HS-27A (cell line): ENCODE data around the gene GTSE1.
A peak's percentile ranks its signal among the peaks of the same experiment; 100 is the strongest.

Experiments used
- DNase-seq: peaks from one replicate; pipeline ENCODE4 v3.0.0-alpha.2; 2012; ENCODE audit warnings: low read depth, missing footprints

The GTSE1 gene

GRCh38 chr22:46365166-46365624 lies 68.5 kb downstream of the GTSE1 start:
- DNase-seq, result no peak

GRCh38 chr22:46366327-46366731 lies 69.7 kb downstream of the GTSE1 start:
- no peak for DNase-seq

GRCh38 chr22:46366801-46367706 lies 70.4 kb downstream of the GTSE1 start:
- no peak for DNase-seq

- no peak for DNase-seq
Measured at GRCh38 chr22:46367707-46368191, 71.1 kb downstream of the GTSE1 start.

GRCh38 chr22:46368422-46368821 lies 71.8 kb downstream of the GTSE1 start:
- DNase-seq, result no peak

GRCh38 chr22:46368871-46369715 lies 72.4 kb downstream of the GTSE1 start:
- DNase-seq, result no peak

- no peak for DNase-seq
Measured at GRCh38 chr22:46369716-46370583, 73.3 kb downstream of the GTSE1 start.

GRCh38 chr22:46370584-46371291 lies 74.1 kb downstream of the GTSE1 start:
- DNase-seq, result no peak

GRCh38 chr22:46371623-46372226 lies 75.1 kb downstream of the GTSE1 start:
- DNase-seq, result no peak

- DNase-seq, result no peak
Measured at GRCh38 chr22:46372686-46373085, 76.0 kb downstream of the GTSE1 start.

- DNase-seq, result no peak
Measured at GRCh38 chr22:46373159-46373558, 76.5 kb downstream of the GTSE1 start.

GRCh38 chr22:46373921-46374662 lies 77.4 kb downstream of the GTSE1 start:
- DNase-seq, result no peak

GRCh38 chr22:46374663-46375474 lies 78.2 kb downstream of the GTSE1 start:
- no peak for DNase-seq

- no peak for DNase-seq
Measured at GRCh38 chr22:46376111-46376510, 79.4 kb downstream of the GTSE1 start.

GRCh38 chr22:46376908-46377524 lies 80.3 kb downstream of the GTSE1 start:
- no peak for DNase-seq

GRCh38 chr22:46377525-46378425 lies 81.1 kb downstream of the GTSE1 start:
- DNase-seq, result peak; percentile 14

GRCh38 chr22:46378426-46379065 lies 81.9 kb downstream of the GTSE1 start:
- DNase-seq, result no peak
